ENCODE results near the gene FBLN2.

The FBLN2 gene

GRCh38 chr3:13677272-13677671 is 128.3 kb downstream of the FBLN2 start:
- Histone ChIP-seq H3K27ac (no peak overlapping the region), H3K36me3 (no peaks in the 10 kb centered on the region)
- no peak for TF ChIP-seq CTCF (IDR thresholded peaks at IDR 0.05)

GRCh38 chr3:13681931-13682330 is 133.0 kb downstream of the FBLN2 start:
- H3K27me3 ChIP-seq, result no peaks in the 10 kb centered on the region
- no peaks in the 10 kb centered on the region for H3K36me3 ChIP-seq
- H3K4me1 ChIP-seq (ENCODE audit: control insufficient read depth in 1 of 2, insufficient read depth in 1 of 2, low read depth in 1 of 2, low read length in 1 of 2), result no peaks in the 10 kb centered on the region
- no peaks in the 10 kb centered on the region for H3K9me3 ChIP-seq
- no peak overlapping the region for H3K4me3 ChIP-seq (ENCODE audit: low read depth in 1 of 2, low read length in 1 of 2)
- H3K27ac ChIP-seq, result no peak overlapping the region
- TF ChIP-seq CTCF (IDR thresholded peaks at IDR 0.05), result no peak

More at GRCh38 chr3:13677272-13677671, 128.3 kb downstream of the FBLN2 start:
- Histone ChIP-seq H3K27me3 (peaks cover 6% of the 10 kb centered on the region), H3K4me1 (ENCODE audit: control insufficient read depth in 1 of 2, insufficient read depth in 1 of 2, low read depth in 1 of 2, low read length in 1 of 2) (no peaks in the 10 kb centered on the region), H3K4me3 (ENCODE audit: low read depth in 1 of 2, low read length in 1 of 2) (no peak overlapping the region), H3K9me3 (no peaks in the 10 kb centered on the region)

- H3K4me3 ChIP-seq (ENCODE audit: low read depth in 1 of 2, low read length in 1 of 2), result no peak overlapping the region
- H3K27me3 ChIP-seq, result no peaks in the 10 kb centered on the region
- no peaks in the 10 kb centered on the region for H3K9me3 ChIP-seq
- H3K27ac ChIP-seq, result no peak overlapping the region
- no peaks in the 10 kb centered on the region for H3K4me1 ChIP-seq (ENCODE audit: control insufficient read depth in 1 of 2, insufficient read depth in 1 of 2, low read depth in 1 of 2, low read length in 1 of 2)
- no peaks in the 10 kb centered on the region for H3K36me3 ChIP-seq
- no peak for TF ChIP-seq CTCF (IDR thresholded peaks at IDR 0.05)
Measured at GRCh38 chr3:13682331-13683013, 133.5 kb downstream of the FBLN2 start.

GRCh38 chr3:13683288-13683687 is 134.4 kb downstream of the FBLN2 start:
- no peaks in the 10 kb centered on the region for H3K4me1 ChIP-seq (ENCODE audit: control insufficient read depth in 1 of 2, insufficient read depth in 1 of 2, low read depth in 1 of 2, low read length in 1 of 2)
- no peaks in the 10 kb centered on the region for H3K9me3 ChIP-seq
- H3K36me3 ChIP-seq, result no peaks in the 10 kb centered on the region
- H3K4me3 ChIP-seq (ENCODE audit: low read depth in 1 of 2, low read length in 1 of 2), result no peak overlapping the region
- no peak overlapping the region for H3K27ac ChIP-seq
- no peak for TF ChIP-seq CTCF (IDR thresholded peaks at IDR 0.05)
- no peaks in the 10 kb centered on the region for H3K27me3 ChIP-seq

- Histone ChIP-seq H3K4me3 (ENCODE audit: low read depth in 1 of 2, low read length in 1 of 2) (no peak overlapping the region), H3K27me3 (no peaks in the 10 kb centered on the region), H3K27ac (no peak overlapping the region), H3K4me1 (ENCODE audit: control insufficient read depth in 1 of 2, insufficient read depth in 1 of 2, low read depth in 1 of 2, low read length in 1 of 2) (no peaks in the 10 kb centered on the region), H3K36me3 (no peaks in the 10 kb centered on the region), H3K9me3 (no peaks in the 10 kb centered on the region)
- TF ChIP-seq CTCF (IDR thresholded peaks at IDR 0.05), result no peak
Measured at GRCh38 chr3:13683772-13684171, 134.8 kb downstream of the FBLN2 start.

Data from neutrophil (primary cell).